Measurements from ENCODE around the gene SMAP2.

Gene SMAP2

DNA sequence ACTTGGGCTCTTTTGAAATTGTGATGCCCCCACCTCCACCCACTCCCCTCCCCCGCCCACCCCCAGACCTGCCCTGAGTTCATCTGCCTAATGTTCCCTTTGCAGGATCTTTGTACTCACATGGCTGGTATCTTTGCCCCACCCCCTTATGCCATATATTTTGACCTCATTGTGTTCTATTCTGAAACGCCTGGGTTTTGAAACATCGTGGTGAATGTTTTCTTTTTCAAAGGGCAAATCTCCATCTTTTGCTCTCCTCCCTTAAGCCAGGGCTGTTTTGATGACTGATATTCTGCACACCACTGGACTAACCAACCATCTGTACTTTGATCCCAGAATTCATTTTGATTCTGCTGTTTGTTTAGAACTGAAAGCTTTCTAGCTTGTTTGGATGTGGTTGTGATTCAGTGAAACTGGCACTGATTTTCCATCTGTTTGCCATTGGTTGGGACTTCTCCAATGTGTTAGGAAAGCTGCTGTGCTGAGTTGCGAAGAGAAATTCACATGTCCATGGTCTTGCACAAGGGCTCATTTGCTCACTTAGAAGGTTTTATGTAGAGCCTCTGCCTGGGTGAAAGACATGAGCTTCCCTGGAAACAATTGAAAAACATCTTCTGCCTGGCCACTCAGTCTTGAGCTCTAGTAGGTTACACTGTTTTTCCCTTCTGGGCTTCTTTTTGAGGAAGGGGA, 16.5 kb downstream of the SMAP2 start:
- no peak for DNase-seq (ENCODE audit: low read depth in 3 of 3, low spot score in 1 of 3)

DNA sequence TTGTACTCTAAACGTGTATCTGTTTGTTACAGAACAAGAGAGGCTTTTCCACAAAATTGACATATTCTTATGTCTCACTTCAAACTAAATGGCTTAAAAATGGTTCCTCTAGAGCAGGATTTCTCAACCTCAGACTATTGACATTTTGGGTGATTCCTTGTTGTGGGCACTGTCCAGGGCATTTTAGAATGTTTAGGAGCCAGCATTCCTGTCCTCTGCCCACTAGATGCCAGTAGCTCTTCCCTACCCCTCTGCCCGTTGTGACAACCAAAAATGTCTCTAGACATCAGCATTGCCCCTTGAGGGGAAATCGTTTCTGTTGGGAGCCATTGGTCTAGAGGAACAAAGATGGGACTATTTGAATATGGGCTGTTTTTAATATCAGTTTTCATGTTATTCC, 17.3 kb downstream of the SMAP2 start:
- DNase-seq (ENCODE audit: low read depth in 3 of 3, low spot score in 1 of 3): no peak

DNA sequence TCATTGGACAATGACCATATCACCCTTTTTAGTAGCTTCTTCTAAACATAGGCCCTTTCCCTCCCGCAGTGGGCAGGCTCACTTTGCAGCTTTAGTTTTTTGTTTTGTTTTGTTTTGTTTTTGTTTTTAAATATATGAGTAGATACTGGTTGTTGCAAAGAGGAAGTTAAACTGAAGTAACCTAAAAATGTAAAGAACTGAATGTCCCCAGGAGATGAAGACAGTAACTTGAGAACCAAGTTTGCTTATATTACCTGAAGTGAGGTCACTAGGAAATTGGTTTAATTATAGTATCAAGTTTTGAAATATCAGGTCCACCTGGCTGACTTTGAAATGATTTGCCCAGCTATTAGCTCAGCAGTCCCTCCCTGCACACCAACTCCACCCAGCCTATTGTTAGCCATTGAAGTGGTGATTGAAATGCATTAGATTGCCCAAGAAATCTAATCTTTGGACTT, 18.2 kb downstream of the SMAP2 start:
- no peak for DNase-seq (ENCODE audit: low read depth in 3 of 3, low spot score in 1 of 3)

DNA sequence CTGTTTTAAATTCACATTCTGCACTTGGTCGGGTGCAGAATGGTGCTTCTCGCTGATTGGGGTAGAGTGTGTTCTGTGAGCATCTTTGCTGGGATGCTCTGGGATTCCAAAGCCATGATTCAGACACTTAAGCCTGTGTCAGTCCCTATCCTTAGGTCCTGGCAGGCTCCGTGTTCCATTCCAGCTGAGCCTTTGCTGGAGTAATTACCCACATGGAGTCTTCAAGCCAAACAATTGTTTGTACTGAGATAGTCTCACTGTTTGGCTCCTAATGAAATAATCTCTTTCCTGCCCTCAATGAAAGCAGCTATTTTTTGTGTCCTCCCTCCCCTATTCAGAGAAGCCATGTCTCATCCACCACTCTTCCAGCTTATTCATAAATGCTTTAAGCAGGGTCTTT, 18.7 kb downstream of the SMAP2 start:
- no peak for DNase-seq (ENCODE audit: low read depth in 3 of 3, low spot score in 1 of 3)

DNA sequence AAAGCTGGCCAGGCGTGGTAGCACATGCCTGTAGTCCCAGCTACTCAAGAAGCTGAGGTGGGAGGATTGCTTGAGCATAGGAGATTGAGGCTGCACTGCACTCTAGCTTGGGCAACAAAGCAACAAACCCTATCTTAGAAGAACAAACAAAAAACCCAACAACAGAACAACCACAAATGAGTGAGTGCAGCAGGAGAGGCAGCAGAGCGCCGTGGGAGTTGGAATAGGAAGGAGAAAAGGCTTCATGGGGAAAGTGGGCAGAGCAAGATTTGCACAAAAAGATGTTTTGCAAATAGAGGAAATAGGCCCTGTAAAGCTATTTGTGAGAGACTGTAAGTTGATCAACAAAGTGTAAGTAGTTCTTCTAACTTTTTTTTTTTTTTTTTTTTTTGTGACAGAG, 19.6 kb downstream of the SMAP2 start:
- no peak for DNase-seq (ENCODE audit: low read depth in 3 of 3, low spot score in 1 of 3)

- DNase-seq (ENCODE audit: low read depth in 3 of 3, low spot score in 1 of 3): no peak
Observed at GRCh38 chr1:40394491-40395172, 21.1 kb downstream of the SMAP2 start.

GRCh38 chr1:40395190-40396175, 22.0 kb downstream of the SMAP2 start:
- no peak for DNase-seq (ENCODE audit: low read depth in 3 of 3, low spot score in 1 of 3)

DNA sequence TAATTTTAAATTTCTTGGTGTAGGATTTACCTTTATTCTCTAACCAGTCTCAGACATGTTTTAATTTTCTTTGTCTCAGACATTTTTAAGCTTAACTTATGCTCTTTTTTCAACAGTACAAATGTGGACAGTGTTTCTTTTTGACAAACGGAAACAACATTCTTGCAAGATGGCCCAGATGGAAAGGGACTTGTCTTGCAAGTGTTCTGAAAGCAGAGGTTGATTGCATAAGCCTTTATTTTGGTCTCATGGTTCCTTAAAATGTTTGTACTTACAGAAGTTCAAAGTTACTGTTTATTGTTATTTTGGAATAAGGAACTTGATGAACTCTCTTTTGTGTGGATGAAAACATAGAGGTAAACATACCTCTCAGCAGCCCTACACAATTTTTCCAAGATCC, 22.9 kb downstream of the SMAP2 start:
- no peak for DNase-seq (ENCODE audit: low read depth in 3 of 3, low spot score in 1 of 3)

GRCh38 chr1:40397258-40397657, 23.7 kb downstream of the SMAP2 start:
- DNase-seq (ENCODE audit: low read depth in 3 of 3, low spot score in 1 of 3): no peak

DNA sequence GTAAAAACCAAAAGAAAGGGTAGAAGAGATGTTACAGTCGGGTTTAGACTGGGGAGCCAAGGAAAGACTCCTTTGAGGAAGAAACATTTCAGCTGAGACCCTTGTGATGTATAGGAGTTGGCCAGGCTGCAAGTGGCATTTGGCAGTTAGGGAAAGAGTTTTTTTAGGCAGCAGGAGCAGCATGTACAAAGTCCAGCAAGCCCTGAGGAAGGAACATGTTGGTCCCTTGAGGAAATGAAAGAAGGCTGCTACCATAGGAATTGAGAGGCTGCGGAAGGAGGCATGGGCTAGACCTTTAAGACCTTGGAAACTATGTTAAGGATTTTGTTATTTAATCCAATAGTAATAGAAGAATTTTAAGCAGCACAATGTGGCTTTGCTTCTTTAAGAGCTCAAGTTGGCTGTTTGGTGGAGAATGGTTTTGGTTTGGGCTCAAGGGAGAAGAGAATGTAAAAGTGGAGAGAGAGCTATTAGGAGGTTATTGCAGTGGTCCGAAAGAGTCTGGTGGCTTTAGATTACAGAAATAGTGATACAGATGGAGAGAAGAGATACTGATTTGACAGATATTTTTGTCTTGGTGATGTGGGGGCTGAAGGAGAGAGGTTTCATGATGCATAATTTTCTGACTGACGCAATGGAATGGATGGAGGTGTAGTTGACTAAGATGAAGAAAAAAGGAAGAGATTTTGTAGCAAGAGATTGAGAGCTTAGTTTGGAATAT, 26.6 kb downstream of the SMAP2 start:
- no peak for DNase-seq (ENCODE audit: low read depth in 3 of 3, low spot score in 1 of 3)

- no peak for DNase-seq (ENCODE audit: low read depth in 3 of 3, low spot score in 1 of 3)
Observed at GRCh38 chr1:40401473-40402201, 28.1 kb downstream of the SMAP2 start.

DNA sequence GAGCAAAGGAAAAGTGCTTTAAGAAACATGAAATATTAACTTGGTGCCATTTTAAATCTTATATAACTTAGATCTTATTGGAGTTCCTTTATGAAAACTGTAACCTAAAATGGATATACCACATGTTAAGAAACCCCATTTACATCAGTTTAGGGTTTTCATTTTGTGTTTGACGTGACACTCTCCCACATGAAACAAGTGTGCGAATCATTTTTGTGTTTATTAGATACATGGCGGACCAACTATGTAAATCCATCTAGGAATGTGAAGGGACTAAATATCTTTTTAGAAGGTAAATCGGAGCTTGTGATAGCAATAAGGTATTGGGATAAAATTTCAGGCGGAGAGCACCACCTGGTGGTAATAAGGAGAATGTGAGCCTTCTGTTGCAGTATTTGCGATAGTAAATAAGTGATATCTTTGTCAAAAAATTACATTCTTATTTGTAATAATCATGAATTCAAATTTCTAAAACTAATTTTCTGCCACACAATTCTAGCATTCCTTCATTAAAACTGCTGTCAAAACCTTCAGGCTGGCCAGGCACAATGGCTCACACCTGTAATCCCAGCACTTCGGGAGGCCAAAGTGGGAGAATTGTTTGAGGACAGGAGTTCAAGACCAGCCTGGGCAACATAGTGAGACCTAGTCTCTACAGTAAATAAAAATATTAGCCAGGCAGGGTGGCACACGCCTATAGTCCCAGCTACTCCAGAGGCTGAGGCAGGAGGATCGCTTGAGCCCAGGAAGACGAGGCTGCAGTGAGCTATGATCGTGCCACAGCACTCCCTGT, 31.3 kb downstream of the SMAP2 start:
- DNase-seq (ENCODE audit: low read depth in 3 of 3, low spot score in 1 of 3): no peak

- DNase-seq (ENCODE audit: low read depth in 3 of 3, low spot score in 1 of 3): no peak
Observed at GRCh38 chr1:40405812-40406211, 32.3 kb downstream of the SMAP2 start.

DNA sequence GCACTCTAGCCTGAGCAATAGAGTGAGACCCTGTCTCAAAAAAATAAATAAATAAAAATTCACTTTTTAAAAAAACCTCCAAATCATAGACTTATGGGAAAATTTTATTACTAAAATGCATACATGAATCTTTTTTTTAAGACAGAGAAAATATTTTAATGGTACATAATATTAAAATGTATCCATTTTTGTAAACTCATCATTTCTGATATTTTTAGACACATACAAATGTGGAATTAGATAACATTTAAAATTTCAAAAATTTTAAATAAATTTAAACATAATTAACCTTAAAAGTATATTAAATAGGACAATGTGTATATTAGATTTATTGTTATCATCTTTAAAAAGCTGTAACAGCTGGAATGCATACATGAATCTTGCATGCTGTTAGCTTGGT, 33.9 kb downstream of the SMAP2 start:
- DNase-seq (ENCODE audit: low read depth in 3 of 3, low spot score in 1 of 3): no peak

GRCh38 chr1:40409467-40409866, 35.9 kb downstream of the SMAP2 start:
- DNase-seq (ENCODE audit: low read depth in 3 of 3, low spot score in 1 of 3): no peak

DNA sequence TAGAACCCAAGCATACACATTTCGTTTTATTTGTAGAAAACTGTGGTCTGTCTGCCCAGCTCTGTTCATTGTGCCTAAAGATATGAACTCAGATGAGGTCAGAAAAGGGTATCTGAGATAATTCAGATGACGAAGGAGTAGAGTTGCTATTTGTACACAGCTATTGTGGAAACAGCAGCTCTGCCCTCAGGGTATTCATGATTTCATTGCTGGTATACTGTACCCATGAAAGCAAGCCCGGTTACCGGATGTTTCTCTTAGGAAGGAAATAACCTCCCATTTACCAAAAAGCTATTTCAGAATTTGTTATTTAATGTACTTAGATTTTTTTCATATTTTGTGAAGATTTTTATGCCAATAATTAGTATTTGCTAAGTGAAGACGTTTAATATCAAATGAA, 37.8 kb downstream of the SMAP2 start:
- no peak for DNase-seq (ENCODE audit: low read depth in 3 of 3, low spot score in 1 of 3)

GRCh38 chr1:40411843-40412242, 38.3 kb downstream of the SMAP2 start:
- DNase-seq (ENCODE audit: low read depth in 3 of 3, low spot score in 1 of 3): no peak

- DNase-seq (ENCODE audit: low read depth in 3 of 3, low spot score in 1 of 3): no peak
Observed at GRCh38 chr1:40413527-40414252, 40.2 kb downstream of the SMAP2 start.

DNA sequence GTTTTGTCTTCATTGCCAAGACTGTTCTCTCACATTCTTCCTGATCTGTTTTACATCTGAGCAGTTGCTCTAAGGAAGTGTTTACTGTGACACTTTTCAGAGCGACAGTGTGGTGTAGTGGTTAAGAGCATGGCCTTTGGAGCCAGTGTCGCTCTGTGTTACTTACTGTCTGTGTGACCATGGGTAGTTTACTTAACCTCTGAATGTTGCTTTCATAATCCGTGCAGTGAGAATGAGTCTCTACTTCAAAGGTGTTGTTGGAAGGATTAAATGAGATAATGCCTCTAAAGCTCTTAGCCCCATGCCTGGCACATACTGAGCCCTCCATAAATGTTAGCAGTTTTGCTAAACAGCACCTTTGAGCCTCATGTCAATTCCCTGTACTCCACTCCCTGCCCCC, 40.8 kb downstream of the SMAP2 start:
- no peak for DNase-seq (ENCODE audit: low read depth in 3 of 3, low spot score in 1 of 3)

Measured in stimulated activated CD4-positive, alpha-beta T cell treated with anti-CD3 and anti-CD28 coated beads, TNF-alpha, amount 100 ng/mL, for 1 hour (primary cell).